ENCODE results near the gene WDR38. TPM values are rescaled to one million over a fixed set of nuclear protein-coding genes. Genes with fewer than 3 reads are reported as not detected.

WDR38 gene
- not detected for total RNA-seq

GRCh38 chr9:124852829-124853531 lies at the start of gene WDR38:
Gene WDR38, plus strand, starts transcription at chr9:124853460. Its CDS starts 72 bp downstream, at chr9:124853532.
- H3K4me3 ChIP-seq, result peak within 1 kb of the TSS; percentile 9 to 56 (median 36)
- H3K4me1 ChIP-seq, result peaks cover 6 to 24% (median 13%) of the 10 kb centered on the region in 4 donors
- TF ChIP-seq EP300 (IDR thresholded peaks at IDR 0.05; ENCODE audit: low read depth) (no peak), POLR2A (IDR thresholded peaks at IDR 0.05) (no peak), CTCF (IDR thresholded peaks at IDR 0.05) (peak; percentile 99 to 100 (median 99))
- H3K36me3 ChIP-seq, result peaks cover 0 to 7% (median 0%) of the 10 kb centered on the region in 4 donors
- intact Hi-C loops (cut with DNase I; ENCODE audit: low total_unique reads) (loop anchor here (1.0 kb wide), 1 partner anchor 81 kb away; no protein-coding TSS in a partner anchor), in situ Hi-C loops (cut with MboI; ENCODE audit: low pct_ligation_motif_present in 1 of 4, low pct_unique_long_range_greater_than_20kb in 1 of 4, low sequenced_read_pairs in 3 of 4) (loop anchor here in 2 of 4 donors (5.0 kb wide), 2 partner anchors 76 to 81 kb away; partner anchors contain the start of genes NR6A1 (in 1 of the 2) and OLFML2A (in 1 of the 2))
- no peaks in the 10 kb centered on the region for H3K27me3 ChIP-seq
- 3% methylated on average over 25 of the region's 51 CpGs; no CpG with 5 or more reads in 1 of the 2 donors for WGBS, 2 donors (ENCODE audit: low coverage in 1 of 2)
- peak; percentile 76 for DNase-seq
- no peaks in the 10 kb centered on the region for H3K9me3 ChIP-seq
- H3K27ac ChIP-seq, result peak within 1 kb of the TSS; percentile 11 to 63 (median 54)

GRCh38 chr9:124803911-124804310 lies 49.3 kb upstream of the WDR38 start:
- TF ChIP-seq POLR2AphosphoS5 (IDR thresholded peaks at IDR 0.05), result no peak
- no peak for TF ChIP-seq POLR2A (IDR thresholded peaks at IDR 0.05)
- TF ChIP-seq CTCF (IDR thresholded peaks at IDR 0.05), result no peak
- TF ChIP-seq EP300 (IDR thresholded peaks at IDR 0.05; ENCODE audit: low read depth), result no peak
- Histone ChIP-seq H3K27ac (no peak overlapping the region), H3K4me3 (no peak overlapping the region), H3K27me3 (no peaks in the 10 kb centered on the region), H3K4me1 (no peaks in the 10 kb centered on the region), H3K9me3 (no peaks in the 10 kb centered on the region), H3K36me3 (no peaks in the 10 kb centered on the region)
- in situ Hi-C loops (cut with MboI; ENCODE audit: low pct_ligation_motif_present in 1 of 4, low pct_unique_long_range_greater_than_20kb in 1 of 4, low sequenced_read_pairs in 3 of 4), result no loop called here
- DNase-seq, result no peak
- intact Hi-C loops (cut with DNase I; ENCODE audit: low total_unique reads), result no loop called here
- 97% methylated on average over 6 of the region's 8 CpGs; no CpG with 5 or more reads in 1 of the 2 donors for WGBS, 2 donors (ENCODE audit: low coverage in 1 of 2)

GRCh38 chr9:124805186-124805585 lies 48.1 kb upstream of the WDR38 start:
- DNase-seq, result no peak
- TF ChIP-seq CTCF (IDR thresholded peaks at IDR 0.05), result no peak
- no peak for TF ChIP-seq EP300 (IDR thresholded peaks at IDR 0.05; ENCODE audit: low read depth)
- TF ChIP-seq POLR2A (IDR thresholded peaks at IDR 0.05), result no peak
- TF ChIP-seq POLR2AphosphoS5 (IDR thresholded peaks at IDR 0.05), result no peak
- H3K4me1 ChIP-seq, result no peaks in the 10 kb centered on the region
- no peaks in the 10 kb centered on the region for H3K36me3 ChIP-seq
- no peaks in the 10 kb centered on the region for H3K27me3 ChIP-seq
- intact Hi-C loops (cut with DNase I; ENCODE audit: low total_unique reads) (no loop called here), in situ Hi-C loops (cut with MboI; ENCODE audit: low pct_ligation_motif_present in 1 of 4, low pct_unique_long_range_greater_than_20kb in 1 of 4, low sequenced_read_pairs in 3 of 4) (no loop called here)
- no peak overlapping the region for H3K4me3 ChIP-seq
- H3K27ac ChIP-seq, result no peak overlapping the region
- 67 to 70% methylated on average over 4 of the region's 4 CpGs for WGBS, 2 donors (ENCODE audit: low coverage in 1 of 2)
- no peaks in the 10 kb centered on the region for H3K9me3 ChIP-seq

GRCh38 chr9:124808246-124808956 lies 44.9 kb upstream of the WDR38 start:
- intact Hi-C loops (cut with DNase I; ENCODE audit: low total_unique reads) (no loop called here), in situ Hi-C loops (cut with MboI; ENCODE audit: low pct_ligation_motif_present in 1 of 4, low pct_unique_long_range_greater_than_20kb in 1 of 4, low sequenced_read_pairs in 3 of 4) (no loop called here)
- Histone ChIP-seq H3K4me3 (no peak overlapping the region), H3K9me3 (no peaks in the 10 kb centered on the region), H3K36me3 (no peaks in the 10 kb centered on the region), H3K27me3 (no peaks in the 10 kb centered on the region), H3K4me1 (peaks cover 11 to 24% (median 23%) of the 10 kb centered on the region in 4 donors), H3K27ac (no peak overlapping the region)
- TF ChIP-seq EP300 (IDR thresholded peaks at IDR 0.05; ENCODE audit: low read depth) (no peak), POLR2AphosphoS5 (IDR thresholded peaks at IDR 0.05) (no peak), CTCF (IDR thresholded peaks at IDR 0.05) (no peak), POLR2A (IDR thresholded peaks at IDR 0.05) (no peak)
- WGBS, 2 donors (ENCODE audit: low coverage in 1 of 2), result 90 to 91% methylated on average over 6 to 12 of the region's 12 CpGs
- no peak for DNase-seq
